SU-DHL-6 (cell line): ENCODE data around the gene UBE3B.

ENCODE experiments used
- H2AFZ ChIP-seq: fragments of 200-600 bp; sonication (generic); 2 replicates; pipeline ENCODE4 v1.6.1; 2014; ENCODE audit warnings: low read depth, mild to moderate bottlenecking, moderate library complexity, mixed read lengths, antibody characterized with exemption, low read length; ENCODE audit not compliant: severe bottlenecking
- H3F3A ChIP-seq: fragments of 200-600 bp; shearing (Covaris generic); 2 replicates; pipeline ENCODE4 v1.6.0; 2016; ENCODE audit warnings: antibody characterized with exemption, mild to moderate bottlenecking; ENCODE audit not compliant: insufficient read depth
- H3K27ac ChIP-seq: fragments of 200-600 bp; sonication (generic); 2 replicates; pipeline ENCODE4 v1.5.1; 2016; ENCODE audit warnings: low read depth, mild to moderate bottlenecking, low read length, moderate library complexity, mixed read lengths
- H3K27me3 ChIP-seq: fragments of 200-600 bp; sonication (generic), shearing (Covaris generic); 2 replicates; pipeline ENCODE4 v1.6.0; 2014; ENCODE audit warnings: mild to moderate bottlenecking, low read length
- H3K36me3 ChIP-seq: fragments of 200-600 bp; sonication (generic); 2 replicates; pipeline ENCODE4 v1.6.1; 2014; ENCODE audit warnings: mild to moderate bottlenecking, low read length, mixed read lengths
- H3K4me2 ChIP-seq: fragments of 300-600, 200-600 bp; shearing (Covaris generic), sonication (generic); 2 replicates; pipeline ENCODE4 v1.6.0; 2014; ENCODE audit warnings: low read length, low read depth, mild to moderate bottlenecking; ENCODE audit not compliant: poor library complexity, severe bottlenecking
- H3K4me3 ChIP-seq: fragments of 200-600 bp; sonication (generic); 2 replicates; pipeline ENCODE4 v1.5.1; 2014; ENCODE audit warnings: antibody characterized with exemption, low read length, mild to moderate bottlenecking, mixed read lengths; ENCODE audit not compliant: insufficient read depth, poor library complexity, severe bottlenecking
- H3K79me2 ChIP-seq: fragments of 200-600 bp; sonication (generic); 2 replicates; pipeline ENCODE4 v1.6.1; 2014; ENCODE audit warnings: mild to moderate bottlenecking, low read length, moderate library complexity; ENCODE audit not compliant: insufficient read depth
- H3K9ac ChIP-seq: fragments of 200-600 bp; sonication (generic); 2 replicates; pipeline ENCODE4 v1.7.0; 2014; ENCODE audit warnings: mild to moderate bottlenecking, low read length
- H3K9me2 ChIP-seq: fragments of 200-600 bp; sonication (generic); replicated peaks from 2 replicates; pipeline ENCODE4 v1.6.1; 2014; ENCODE audit warnings: low read length; ENCODE audit not compliant: insufficient read depth
- H3K9me3 ChIP-seq: fragments of 200-600 bp; sonication (generic); 2 replicates; pipeline ENCODE4 v1.6.1; 2014; ENCODE audit warnings: low read length, mixed read lengths; ENCODE audit not compliant: insufficient read depth
- H4K20me1 ChIP-seq: fragments of 200-600 bp; sonication (generic); 2 replicates; pipeline ENCODE4 v1.6.1; 2014; ENCODE audit warnings: low read depth, mild to moderate bottlenecking, antibody characterized with exemption, low read length, moderate library complexity, mixed read lengths
- CTCF ChIP-seq: fragments of 200-600 bp; sonication (generic); IDR thresholded peaks from one replicate; pipeline ENCODE4 v1.5.1; 2017; ENCODE audit warnings: antibody characterized with exemption, mild to moderate bottlenecking, low read length, moderate library complexity; ENCODE audit not compliant: insufficient read depth, poor library complexity, severe bottlenecking
- EZH2phosphoT487 ChIP-seq: fragments of 200-600 bp; sonication (generic), shearing (Covaris generic); conservative IDR thresholded peaks from 2 replicates; pipeline ENCODE4 v1.6.1; 2018; ENCODE audit warnings: mild to moderate bottlenecking, antibody characterized with exemption, low read length, moderate library complexity, mixed read lengths

Gene UBE3B

GRCh38 chr12:109580684-109581333 is 103.4 kb downstream of the UBE3B start:
- Histone ChIP-seq H3K4me3 (no peak overlapping the region), H3K4me2 (no peak overlapping the region), H3K79me2 (no peaks in the 10 kb centered on the region), H3K36me3 (peaks cover 6% of the 10 kb centered on the region; the same call in 1 of the 2 replicates), H3K27ac (no peak overlapping the region), H3K9ac (no peak overlapping the region), H4K20me1 (no peaks in the 10 kb centered on the region), H3F3A (no peaks in the 10 kb centered on the region), H3K9me2 (no peaks in the 10 kb centered on the region), H2AFZ (no peak overlapping the region), H3K9me3 (no peaks in the 10 kb centered on the region), H3K27me3 (no peaks in the 10 kb centered on the region)
- TF ChIP-seq CTCF (no peak), EZH2phosphoT487 (no peak)

- peaks cover under 1% of the 10 kb centered on the region; the same call in 1 of the 2 replicates for H3K36me3 ChIP-seq
- H3K27me3 ChIP-seq: no peaks in the 10 kb centered on the region
- no peak overlapping the region for H2AFZ ChIP-seq
- no peaks in the 10 kb centered on the region for H3K9me2 ChIP-seq
- no peaks in the 10 kb centered on the region for H3F3A ChIP-seq
- no peak overlapping the region for H3K4me2 ChIP-seq
- TF ChIP-seq EZH2phosphoT487 (no peak), CTCF (no peak)
- no peak overlapping the region for H3K4me3 ChIP-seq
- H4K20me1 ChIP-seq: no peaks in the 10 kb centered on the region
- no peak overlapping the region for H3K27ac ChIP-seq
- no peak overlapping the region for H3K9ac ChIP-seq
- H3K9me3 ChIP-seq: no peaks in the 10 kb centered on the region
- H3K79me2 ChIP-seq: no peaks in the 10 kb centered on the region
These were observed 103.9 kb downstream of the UBE3B start for GRCh38 chr12:109581334-109581691.

GRCh38 chr12:109581856-109582255 is 104.4 kb downstream of the UBE3B start:
- Histone ChIP-seq H3K9me3 (no peaks in the 10 kb centered on the region), H3K9ac (no peak overlapping the region), H3F3A (no peaks in the 10 kb centered on the region), H3K4me3 (no peak overlapping the region), H3K36me3 (no peaks in the 10 kb centered on the region), H3K9me2 (no peaks in the 10 kb centered on the region), H3K79me2 (no peaks in the 10 kb centered on the region), H2AFZ (no peak overlapping the region), H3K4me2 (no peak overlapping the region), H4K20me1 (no peaks in the 10 kb centered on the region), H3K27ac (no peak overlapping the region), H3K27me3 (no peaks in the 10 kb centered on the region)
- TF ChIP-seq EZH2phosphoT487 (no peak), CTCF (no peak)
